ENCODE results near the gene PPFIA1.

The PPFIA1 gene

GRCh38 chr11:70353329-70353728, 82.8 kb downstream of the PPFIA1 start:
- no peak for FAIRE-seq
- DNase-seq (ENCODE audit: insufficient read length, low spot score), result no peak
- no peak for TF ChIP-seq CTCF (IDR thresholded peaks at IDR 0.05; ENCODE audit: insufficient read depth, missing control alignments)

- FAIRE-seq (no peak), DNase-seq (ENCODE audit: insufficient read length, low spot score) (no peak)
- no peak for TF ChIP-seq CTCF (IDR thresholded peaks at IDR 0.05; ENCODE audit: insufficient read depth, missing control alignments)
These were observed 83.5 kb downstream of the PPFIA1 start for GRCh38 chr11:70353900-70354568.

GRCh38 chr11:70354629-70355028, 84.1 kb downstream of the PPFIA1 start:
- DNase-seq (ENCODE audit: insufficient read length, low spot score) (no peak), FAIRE-seq (no peak)
- TF ChIP-seq CTCF (IDR thresholded peaks at IDR 0.05; ENCODE audit: insufficient read depth, missing control alignments), result no peak

- no peak for TF ChIP-seq CTCF (IDR thresholded peaks at IDR 0.05; ENCODE audit: insufficient read depth, missing control alignments)
- no peak for DNase-seq (ENCODE audit: insufficient read length, low spot score)
These were observed 88.3 kb downstream of the PPFIA1 start for GRCh38 chr11:70358753-70359152.

GRCh38 chr11:70359451-70360205, 89.1 kb downstream of the PPFIA1 start:
- DNase-seq (ENCODE audit: insufficient read length, low spot score), result no peak
- FAIRE-seq, result no peak
- TF ChIP-seq CTCF (IDR thresholded peaks at IDR 0.05; ENCODE audit: insufficient read depth, missing control alignments), result no peak

More at GRCh38 chr11:70358753-70359152, 88.3 kb downstream of the PPFIA1 start:
- FAIRE-seq, result no peak

GRCh38 chr11:70360211-70360610, 89.7 kb downstream of the PPFIA1 start:
- TF ChIP-seq CTCF (IDR thresholded peaks at IDR 0.05; ENCODE audit: insufficient read depth, missing control alignments), result no peak
- no peak for DNase-seq (ENCODE audit: insufficient read length, low spot score)
- no peak for FAIRE-seq

- no peak for TF ChIP-seq CTCF (IDR thresholded peaks at IDR 0.05; ENCODE audit: insufficient read depth, missing control alignments)
- no peak for DNase-seq (ENCODE audit: insufficient read length, low spot score)
- no peak for FAIRE-seq
These were observed 93.7 kb downstream of the PPFIA1 start for GRCh38 chr11:70364178-70364577.
